GM11168 (cell line): Measurements from ENCODE around the gene ATP1A3.
"Not testable (repeated sequence)": the region's sequence is repeated elsewhere in the genome, so short reads cannot be mapped to it uniquely, and the experiment has no call there.

Experiments used
- in situ Hi-C: fragments of 300-500 bp; cut with MboI; formaldehyde crosslinking; loops from one replicate; pipeline ENCODE4 v1.12.0; 2022; ENCODE audit warnings: low sequenced_read_pairs; ENCODE audit not compliant: unreplicated experiment

ATP1A3 gene

DNA sequence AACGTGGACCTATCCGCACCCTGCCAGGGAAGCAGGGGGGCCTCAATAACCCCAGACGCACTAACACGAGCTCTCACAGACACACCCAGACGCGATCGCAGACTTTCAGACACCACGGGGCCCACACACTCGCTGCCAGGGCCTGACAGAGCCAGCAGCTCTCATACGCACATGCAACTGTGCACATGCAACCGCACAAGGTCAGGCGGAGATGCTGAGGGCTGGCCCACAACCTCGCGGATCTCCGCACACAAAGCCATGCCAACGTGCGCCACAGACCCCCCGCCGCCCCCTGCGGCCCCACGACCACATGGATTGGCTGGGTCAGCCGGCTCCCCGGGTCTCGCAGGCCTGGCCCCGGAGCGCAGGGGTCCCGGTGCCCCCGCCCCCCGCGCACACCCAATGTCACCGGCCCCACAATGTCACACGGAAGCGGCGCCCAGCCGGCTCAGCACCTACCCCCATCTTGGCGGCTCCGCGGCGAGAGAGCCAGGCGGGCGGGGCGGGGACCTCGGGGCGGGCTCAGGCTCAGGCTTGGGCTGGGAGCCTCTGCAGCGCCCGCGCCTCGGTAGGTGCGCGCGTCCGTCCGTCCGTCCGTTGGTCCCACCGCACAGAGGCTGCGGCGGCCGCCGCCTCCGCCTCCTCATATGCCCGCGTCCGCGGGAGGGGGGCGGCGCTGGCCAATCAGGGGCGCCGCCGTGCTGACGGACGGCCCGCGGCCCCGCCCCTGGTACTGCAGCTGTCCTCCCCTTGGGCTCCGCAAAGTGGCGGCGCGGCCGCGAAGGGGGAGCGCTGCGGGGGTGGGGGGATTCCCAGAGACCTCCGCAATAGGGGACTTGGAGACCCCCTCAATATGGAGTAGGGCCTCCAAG, at the start of gene ATP1A3:
Gene ATP1A3 (minus strand): TSS at position 619 of the 872 bp plus-strand sequence. CDS start 154 bp downstream, at position 465.
- in situ Hi-C loops: no loop called here

DNA sequence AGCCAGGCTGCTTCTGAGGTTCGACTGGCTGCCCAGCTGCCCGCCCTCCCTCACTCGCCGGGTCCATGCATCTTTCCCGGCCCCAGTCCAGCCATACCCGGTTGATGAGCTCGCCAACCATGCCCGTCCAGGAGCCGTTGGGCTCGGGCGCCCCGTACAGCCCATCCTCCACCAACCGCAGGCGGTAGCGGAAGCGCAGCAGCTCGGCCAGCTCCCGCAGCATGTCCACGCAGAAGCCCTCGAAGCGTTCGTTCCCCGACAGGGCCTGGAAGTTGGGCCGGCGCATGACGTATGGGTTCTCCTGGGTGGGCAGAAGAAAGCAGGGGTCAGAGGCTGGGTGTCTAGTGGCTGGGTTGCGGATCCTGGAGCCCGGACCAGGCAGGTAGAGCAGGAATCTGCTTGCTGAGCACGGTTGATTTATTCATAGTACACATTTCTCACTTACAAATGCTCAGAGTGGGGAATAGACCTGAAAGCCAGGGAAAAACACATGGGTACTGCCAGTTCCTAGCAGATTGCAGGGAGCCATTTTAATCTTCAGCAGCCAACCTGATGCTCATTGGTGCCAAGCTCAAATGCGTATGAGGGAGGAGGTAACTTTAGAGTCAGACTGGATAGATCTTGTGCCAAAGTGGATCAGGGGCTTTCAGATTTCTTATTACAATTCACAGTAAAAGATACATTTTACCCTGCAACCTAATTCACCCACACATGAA, 48.6 kb upstream of the ATP1A3 start:
- in situ Hi-C loops: no loop called here

DNA sequence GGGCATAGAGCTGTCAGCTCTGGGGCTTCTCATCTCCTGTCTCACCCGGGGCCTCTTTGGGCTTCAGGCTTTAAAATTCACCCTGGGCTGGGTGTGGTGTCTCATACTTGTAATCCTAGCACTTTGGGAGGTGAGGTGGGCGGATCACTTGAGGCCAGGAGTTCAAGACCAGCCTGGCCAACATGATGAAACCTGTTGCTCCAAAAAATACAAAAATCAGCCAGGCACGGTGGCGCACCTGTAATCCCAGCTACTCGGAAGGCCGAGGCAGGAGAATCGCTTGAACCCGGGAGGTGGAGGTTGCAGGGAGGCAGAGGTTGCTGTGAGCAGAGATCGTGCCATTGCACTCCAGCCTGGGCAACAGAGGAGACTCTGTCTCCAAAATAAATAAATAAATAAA, 46.5 kb upstream of the ATP1A3 start:
- in situ Hi-C loops: not testable (repeated sequence)

DNA sequence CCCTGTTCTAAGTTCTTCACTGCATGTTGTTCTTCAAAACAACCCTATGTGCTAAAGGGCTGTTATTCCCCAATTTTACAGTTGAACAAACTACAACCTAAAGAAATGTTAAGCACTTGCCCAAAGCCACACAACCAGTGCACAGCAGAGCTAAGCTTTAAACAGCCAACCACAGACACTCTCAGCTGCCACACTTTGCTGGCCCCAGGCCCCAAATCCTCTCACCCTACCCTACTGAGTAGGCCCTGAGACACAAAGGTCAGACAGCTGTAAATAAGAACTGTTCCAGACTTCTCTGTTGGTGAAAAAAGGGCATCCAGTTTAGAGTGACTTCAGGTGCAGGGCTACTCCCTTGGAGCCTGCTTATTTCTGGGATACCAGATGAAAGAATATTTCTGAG, 46.0 kb upstream of the ATP1A3 start:
- in situ Hi-C loops: no loop called here

DNA sequence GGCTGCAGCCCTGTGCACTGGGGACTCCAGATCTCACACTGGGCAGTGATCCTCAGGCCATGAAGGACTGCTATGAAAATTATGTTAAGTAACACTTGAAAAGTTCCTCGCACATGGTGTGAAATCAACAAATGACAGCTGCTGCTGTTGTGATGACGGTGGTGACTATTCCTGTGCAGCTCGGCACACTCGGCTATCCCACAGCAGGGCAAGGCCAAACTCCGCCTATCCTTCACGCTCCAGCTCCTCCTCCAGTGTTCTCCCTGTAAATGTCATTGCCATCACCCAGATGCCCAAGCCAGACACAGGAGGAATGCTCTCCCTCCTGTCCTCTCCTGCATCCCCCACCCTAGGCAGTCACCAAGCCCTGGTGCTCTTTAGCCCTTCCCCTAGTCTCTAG, 44.6 kb upstream of the ATP1A3 start:
- in situ Hi-C loops: no loop called here

DNA sequence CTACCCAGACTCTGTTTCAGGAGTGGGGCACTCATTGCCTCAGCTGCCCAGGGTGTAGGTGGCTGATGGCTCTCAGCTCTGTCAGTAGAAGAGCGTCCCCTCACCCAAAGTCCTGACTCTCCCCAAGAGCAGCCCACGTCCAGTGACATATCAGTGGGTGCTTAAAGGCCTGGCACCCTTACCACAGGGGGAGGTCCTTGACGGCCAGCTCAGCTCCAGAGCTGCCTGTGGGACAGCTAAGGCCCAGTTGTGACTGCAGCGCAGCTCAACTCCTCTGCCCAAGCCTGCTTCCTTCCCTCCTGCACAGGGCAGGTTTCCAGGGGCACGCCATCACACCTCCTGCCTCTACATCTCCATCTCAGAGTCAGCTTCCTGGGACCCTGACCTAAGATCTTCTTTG, 43.6 kb upstream of the ATP1A3 start:
- in situ Hi-C loops: no loop called here

DNA sequence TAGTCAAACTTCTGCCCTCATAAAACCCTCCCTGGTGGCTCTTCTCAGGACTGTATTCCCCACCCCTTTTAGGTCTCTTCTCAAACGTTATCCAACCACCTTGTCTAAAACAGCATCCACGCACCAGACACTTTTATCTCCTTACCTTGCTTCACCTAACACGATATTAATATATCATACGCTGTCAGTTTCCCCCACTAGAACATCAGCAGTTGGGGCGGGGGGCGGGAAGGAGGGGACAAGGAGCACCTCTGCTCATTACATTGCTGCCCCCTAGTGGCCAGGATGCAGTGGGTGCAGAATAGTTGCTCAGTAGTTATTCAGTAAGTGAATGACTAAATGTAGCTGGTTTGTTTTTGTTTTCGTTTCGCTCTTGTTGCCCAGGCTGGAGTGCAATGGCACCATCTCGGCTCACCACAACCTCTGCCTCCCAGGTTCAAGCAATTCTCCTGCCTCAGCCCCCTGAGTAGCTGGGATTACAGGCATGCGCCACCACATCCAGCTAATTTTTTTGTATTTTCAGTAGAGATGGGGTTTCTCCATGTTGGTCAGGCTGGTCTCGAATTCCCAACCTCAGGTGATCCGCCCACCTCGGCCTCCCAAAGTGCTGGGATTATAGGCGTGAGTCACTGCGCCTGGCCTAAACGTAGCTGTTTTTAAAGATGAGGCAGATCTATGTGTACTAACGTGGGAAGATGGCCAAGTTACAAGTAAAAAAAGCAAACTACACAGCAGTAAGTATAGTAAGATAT, 40.8 kb upstream of the ATP1A3 start:
- in situ Hi-C loops: not testable (repeated sequence)

DNA sequence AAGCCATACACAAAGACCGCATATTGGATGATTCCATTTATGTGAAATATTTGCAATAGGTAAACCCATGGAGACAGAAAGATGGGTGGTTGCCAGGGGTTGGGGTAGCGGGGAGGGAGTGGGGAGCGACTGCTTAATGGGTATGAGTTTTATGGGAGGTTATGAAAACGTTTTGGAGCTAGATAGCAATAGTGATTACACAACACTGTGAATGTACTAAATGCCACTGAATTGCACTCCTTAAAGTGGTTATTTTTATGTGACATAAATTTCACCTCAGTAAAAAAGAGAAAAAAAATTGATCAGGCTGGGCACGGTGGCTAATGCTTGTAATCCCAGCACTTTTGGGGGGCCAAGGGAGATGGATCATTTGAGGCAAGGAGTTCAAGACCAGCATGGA, 39.4 kb upstream of the ATP1A3 start:
- in situ Hi-C loops: no loop called here

DNA sequence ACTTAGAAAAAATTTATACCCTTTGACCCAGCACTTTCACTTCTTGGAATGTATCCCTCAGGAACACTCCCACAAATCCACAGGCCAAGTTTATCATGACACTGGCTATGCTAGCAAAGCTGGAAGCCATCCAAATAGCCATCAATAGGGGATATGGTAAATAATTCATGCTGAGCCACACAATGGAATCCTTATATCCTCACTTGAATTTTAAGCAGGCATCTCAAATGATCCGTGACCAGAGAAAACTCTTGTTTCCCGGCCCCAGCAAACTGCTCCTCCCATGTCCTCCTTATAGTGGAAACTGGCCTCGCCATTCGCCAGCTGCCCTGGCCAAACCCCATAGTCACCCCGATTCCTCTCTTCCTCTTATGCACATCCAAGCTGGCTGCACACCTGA, 38.4 kb upstream of the ATP1A3 start:
- in situ Hi-C loops: no loop called here

DNA sequence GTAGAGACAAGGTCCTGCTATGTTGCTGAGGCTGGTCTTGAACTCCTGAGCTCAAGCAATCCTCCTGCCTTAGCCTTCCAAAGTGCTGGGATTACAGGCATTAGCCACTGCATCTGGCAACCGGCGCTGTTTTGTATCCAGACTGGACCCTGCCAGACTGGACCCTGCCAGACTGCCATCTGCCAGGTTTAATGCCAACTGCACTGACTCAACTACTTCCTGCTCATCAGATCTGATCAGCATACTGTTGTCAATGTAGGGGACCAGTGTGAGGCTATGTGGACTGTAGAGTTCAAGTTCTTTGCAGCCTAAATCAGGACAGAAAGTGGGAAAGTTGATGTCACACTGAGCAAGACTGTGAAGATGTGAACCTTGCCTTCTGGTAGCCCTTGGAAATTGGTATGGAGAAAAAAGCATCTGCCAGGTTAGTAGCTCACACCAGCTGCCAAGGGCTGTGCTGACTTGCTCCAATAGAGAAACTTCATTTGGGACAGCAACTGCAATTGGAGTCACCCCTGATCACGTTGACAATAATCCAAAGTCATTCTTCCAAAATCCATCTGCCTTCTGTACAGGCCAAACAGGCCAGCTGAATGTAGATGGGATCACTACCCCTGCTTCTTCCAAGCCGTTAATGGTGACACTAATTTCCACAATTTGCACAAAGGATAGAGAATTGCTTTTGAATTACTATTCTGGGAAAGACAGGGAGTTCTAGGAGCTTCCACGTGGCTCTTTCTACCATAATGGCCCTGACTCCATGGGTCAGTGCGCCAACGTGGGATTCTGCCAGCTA, 36.8 kb upstream of the ATP1A3 start:
- in situ Hi-C loops: no loop called here

DNA sequence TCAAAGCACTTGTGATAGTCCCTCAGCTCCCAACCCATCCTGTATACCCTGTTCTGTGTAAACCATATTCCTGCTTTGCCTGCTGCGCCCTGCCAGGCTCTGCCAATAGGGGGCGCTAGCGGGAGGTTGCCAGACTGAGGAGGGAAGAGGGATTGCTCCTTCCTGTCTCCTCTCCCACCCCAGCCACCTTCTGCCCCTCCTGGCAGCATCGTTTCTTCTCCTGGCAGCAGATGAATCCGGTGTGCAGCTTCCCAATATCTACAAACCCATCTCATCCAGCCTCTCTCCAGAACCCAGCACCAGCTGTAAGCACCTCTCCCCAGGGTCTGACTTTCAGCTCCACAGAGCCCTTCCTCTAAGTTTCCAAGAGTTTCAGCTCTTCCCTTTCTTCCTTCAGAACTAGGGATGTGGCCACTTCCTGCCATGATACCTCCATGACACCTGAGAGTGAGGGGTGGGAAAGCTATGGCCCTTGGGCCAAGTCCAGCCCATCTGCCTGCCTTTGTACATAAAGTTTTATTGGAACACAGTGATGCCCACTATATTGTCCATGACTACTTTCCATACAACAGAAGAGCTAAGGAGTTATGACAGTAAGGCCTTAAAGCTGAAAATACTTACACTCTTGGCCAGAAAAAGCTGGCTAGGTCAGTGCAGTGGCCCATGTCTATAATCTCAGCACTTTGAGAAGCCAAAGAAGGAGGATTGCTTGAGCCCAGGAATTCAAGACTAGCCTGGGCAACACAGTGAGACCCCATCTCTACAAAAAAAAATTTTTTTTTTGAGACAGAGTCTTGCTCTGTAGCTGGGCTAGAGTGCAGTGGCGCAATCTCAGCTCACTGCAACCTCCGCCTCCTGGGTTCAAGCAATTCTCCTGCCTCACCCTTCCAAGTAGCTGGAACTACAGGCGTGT, 34.5 kb upstream of the ATP1A3 start:
- in situ Hi-C loops: no loop called here

DNA sequence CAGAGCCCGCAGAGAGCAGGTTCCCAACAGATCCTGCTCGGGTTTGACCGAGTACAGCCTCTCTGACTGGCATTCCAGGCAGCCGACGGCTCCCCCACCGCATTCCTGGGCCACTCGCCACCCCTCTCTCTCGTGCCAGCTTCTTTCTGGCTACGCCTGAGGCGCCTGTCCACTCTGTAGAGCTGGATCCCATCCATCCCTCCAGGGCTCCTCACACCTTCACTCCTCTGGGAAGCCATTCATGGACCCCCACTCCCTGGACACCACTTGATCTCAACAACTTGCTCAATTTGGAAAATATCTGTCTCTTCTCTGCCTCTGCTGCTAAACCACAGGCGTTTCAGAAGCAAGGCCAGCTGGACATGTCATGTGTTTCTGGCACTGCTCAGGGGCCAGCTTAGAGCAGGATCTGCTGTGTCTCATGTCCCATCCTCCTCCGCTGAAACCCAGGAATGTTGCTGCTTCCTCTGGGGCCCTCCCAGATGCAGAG, 30.6 kb upstream of the ATP1A3 start:
- in situ Hi-C loops: no loop called here

DNA sequence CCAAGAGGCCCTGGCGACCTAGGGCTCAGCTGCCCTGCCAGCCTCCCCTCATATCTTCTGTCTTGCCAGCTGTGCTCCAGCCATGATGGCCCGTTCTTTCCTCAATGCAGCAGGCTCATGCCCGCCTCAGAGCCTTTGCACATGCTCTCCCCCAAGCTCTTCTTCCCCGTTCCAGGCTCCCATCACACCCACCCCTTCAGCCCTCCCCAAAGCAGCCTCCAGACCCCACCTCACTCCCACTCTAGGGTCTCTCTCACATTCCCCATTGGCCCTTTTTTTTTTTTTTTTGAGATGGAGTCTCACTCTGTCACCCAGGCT, 29.9 kb upstream of the ATP1A3 start:
- in situ Hi-C loops: no loop called here

DNA sequence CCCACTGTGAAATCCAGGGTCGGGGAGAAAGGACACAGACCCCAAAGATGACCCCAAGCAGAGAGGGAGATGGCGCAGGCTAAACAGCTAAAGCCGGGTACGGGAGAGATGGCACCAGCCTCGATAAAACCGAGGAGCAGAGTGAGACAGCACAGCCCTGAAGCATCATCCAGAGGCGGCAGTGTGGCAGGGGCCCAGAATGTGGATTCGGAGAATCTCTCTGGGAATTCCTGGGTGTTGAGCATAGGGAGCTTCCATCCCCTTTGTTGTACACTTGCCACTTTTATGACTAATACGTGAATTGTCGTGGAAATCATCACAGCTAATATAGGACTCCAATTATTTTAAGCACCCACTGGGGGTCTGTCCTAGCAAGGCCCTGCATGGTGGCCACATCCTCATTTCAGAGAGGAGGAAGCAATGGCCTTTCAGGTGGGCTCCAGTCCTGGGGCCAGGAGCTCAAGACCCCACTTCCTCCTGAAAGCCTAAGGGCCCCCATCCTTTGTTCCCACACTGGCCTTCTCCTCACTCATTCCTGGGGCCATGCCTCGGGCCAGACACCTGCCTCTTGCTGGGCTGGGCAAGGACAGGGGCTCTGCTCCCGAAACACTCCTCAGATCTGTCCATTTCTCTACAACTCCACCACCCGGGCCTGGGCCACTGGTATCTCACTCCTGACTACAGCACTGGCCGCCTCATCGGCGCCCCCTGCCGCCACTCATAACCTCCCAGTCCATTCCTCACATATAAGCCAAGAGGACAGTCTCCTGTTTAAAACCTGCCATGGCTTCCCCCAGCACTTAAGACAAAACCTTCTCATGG, 29.3 kb upstream of the ATP1A3 start:
- in situ Hi-C loops: no loop called here

DNA sequence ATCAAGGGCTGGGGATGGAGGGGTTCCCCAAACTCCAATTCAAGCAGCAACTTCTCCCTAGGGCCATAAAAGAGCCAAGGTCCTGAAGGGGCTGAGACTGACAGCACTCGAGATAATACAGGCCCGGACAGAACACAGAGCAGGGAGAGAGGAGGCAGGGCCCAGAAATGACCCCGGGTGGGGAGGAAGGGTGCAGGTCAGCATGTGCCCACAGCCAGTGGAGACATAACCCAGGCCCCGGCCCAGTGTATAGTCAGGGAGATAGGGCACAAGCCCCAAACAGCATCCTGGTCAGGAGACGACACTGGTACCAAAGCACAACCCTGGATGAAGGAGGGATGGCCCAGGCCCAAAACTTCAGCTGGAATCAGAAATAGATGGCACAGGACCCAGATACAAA, 28.6 kb upstream of the ATP1A3 start:
- in situ Hi-C loops: no loop called here

DNA sequence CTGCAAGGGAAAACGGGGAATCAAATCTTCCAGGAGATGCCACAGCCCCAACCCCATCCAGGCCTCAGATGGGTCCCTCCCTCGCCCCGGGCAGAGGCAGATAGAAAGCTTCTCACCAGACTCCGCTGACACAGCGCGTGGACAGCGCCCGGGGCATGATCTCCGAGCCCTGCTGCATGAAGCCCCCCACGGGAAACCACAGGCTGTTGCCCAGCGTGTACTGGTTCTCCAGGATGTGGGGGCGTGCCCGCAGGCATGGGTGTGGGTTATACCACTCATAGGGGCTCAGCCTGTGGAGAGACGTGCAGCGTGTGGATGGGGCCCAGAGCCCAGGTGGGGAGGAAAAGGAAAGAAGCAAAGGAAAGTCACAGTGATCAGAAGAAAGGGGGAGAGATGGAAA, 27.2 kb upstream of the ATP1A3 start:
- in situ Hi-C loops: no loop called here

DNA sequence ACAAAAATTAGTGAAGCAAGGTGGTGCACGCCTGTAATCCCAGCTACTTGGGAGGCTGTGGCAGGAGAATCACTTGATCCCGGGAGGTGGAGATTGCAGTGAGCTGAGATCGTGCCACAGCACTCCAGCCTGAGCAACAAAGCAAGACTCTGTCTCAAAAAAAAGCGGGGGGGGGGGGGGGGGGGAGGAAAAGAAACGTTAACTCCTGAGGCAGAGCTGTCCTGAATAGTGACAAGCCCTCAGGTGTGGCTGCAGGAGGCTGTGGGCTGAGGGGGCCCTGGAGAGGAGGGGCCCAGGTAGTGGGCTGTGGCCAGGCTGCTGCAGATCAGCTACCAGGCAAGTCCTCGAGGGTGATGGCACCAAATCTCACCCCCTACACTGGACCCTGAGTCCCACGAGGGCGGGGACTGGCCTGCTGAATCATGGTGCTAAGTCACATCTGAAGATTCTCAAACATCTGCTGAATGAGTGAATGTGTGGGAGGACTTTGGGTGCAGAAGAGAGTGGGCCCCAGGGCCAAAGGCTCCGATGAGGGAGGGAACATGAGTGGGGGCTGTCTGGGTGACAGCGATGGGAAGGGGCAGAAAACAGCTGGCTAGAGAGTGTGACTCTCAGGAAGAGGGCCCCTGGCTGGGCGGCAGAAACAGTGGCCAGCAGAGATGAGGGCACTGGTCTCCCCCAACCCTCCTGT, 24.6 kb upstream of the ATP1A3 start:
- in situ Hi-C loops: no loop called here

DNA sequence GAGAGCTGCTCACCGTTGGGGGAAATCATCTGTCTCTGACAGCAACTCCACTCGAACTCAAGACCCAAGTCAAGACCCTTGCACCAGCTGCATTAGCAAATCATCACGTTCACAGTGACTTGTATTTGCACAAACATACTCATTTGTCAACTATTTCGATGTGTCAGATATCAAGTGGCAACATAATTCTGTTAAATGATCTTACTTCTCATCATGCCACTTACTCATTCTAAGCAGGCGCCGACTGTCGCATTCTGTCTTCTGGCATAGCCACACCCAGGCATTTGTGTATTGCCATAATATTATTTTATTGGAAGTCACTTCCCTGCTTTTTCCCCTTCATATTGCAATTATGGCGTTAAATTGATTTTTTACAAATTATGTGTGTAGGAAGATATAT, 23.0 kb upstream of the ATP1A3 start:
- in situ Hi-C loops: no loop called here
